22Rv1 (cell line): ENCODE data around the gene RAD9B.

Source experiments
- ZFX ChIP-seq: fragments of 450-650 bp; IDR thresholded peaks from 2 replicates; pipeline ENCODE4 v1.6.1; 2017; ENCODE audit warnings: antibody characterized with exemption, borderline replicate concordance
- TF ChIP-seq, protein P1 (sequence below): fragments of 450-650 bp; IDR thresholded peaks from 2 replicates; pipeline ENCODE4 v1.5.1; 2017; ENCODE audit warnings: mild to moderate bottlenecking

DNA sequence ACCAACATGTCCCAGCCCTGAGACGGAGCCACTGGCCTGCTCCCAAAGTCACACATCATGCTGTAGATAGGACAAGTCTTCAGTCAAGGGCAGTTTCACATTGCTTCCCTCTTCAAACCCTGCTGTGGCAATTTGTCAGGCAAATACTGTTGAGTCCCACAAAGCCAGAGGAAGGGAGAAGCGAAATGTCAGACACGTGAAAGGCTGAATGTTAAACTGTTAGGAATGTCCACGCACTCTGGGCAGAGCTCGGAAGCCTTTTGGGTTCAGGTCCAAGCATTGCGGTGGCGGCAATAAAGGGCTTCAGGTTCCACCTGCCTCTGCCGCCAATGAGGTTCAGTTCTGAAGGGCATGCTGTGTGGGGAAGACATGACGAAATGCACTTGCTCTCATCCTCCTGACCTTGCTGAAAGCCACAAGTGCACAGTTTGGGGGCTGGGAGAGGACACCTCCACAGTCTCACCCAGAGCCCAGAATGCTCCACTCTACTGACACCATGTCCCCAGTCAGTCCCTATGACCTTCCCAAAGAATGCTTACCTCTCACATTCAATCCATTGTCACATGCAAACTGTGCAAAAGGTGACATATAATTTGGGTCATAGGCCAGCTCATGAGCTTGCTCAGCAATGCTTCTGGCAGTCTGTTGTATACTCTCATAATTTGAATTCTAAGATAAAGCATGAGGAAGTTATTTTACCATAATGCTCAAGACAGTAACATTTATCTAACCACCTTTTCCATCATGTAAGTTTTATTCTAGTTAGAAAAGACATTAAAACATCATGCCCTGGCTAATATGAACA lies 35.7 kb downstream of the RAD9B start:
- TF ChIP-seq, protein P1, sequence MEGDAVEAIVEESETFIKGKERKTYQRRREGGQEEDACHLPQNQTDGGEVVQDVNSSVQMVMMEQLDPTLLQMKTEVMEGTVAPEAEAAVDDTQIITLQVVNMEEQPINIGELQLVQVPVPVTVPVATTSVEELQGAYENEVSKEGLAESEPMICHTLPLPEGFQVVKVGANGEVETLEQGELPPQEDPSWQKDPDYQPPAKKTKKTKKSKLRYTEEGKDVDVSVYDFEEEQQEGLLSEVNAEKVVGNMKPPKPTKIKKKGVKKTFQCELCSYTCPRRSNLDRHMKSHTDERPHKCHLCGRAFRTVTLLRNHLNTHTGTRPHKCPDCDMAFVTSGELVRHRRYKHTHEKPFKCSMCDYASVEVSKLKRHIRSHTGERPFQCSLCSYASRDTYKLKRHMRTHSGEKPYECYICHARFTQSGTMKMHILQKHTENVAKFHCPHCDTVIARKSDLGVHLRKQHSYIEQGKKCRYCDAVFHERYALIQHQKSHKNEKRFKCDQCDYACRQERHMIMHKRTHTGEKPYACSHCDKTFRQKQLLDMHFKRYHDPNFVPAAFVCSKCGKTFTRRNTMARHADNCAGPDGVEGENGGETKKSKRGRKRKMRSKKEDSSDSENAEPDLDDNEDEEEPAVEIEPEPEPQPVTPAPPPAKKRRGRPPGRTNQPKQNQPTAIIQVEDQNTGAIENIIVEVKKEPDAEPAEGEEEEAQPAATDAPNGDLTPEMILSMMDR, result no peak
- TF ChIP-seq ZFX, result no peak
